HCT116 (cell line): ENCODE measurements around the gene EEPD1.

Experiments
- CTCF ChIP-seq, 3 experiments: fragments of 200-600 bp in 1 of 3; sonication (generic) in 1 of 3; IDR thresholded peaks in 2 of 3; conservative IDR thresholded peaks in 1 of 3; 2 replicates each; pipeline ENCODE4 v1.5.1; 2012 to 2017; ENCODE audit warnings: low read depth in 2 of 3, low read length in 2 of 3, antibody characterized with exemption in 1 of 3, borderline replicate concordance in 1 of 3, control low read depth in 1 of 3, mild to moderate bottlenecking in 1 of 3, mixed read lengths in 1 of 3, mixed run types in 1 of 3, moderate library complexity in 1 of 3; ENCODE audit not compliant: insufficient read depth in 1 of 3
- EZH2phosphoT487 ChIP-seq: fragments of 200-600 bp; IDR thresholded peaks from 2 replicates; pipeline ENCODE4 v1.6.1; 2018; ENCODE audit warnings: antibody characterized with exemption, borderline replicate concordance
- POLR2A ChIP-seq: IDR thresholded peaks from 2 replicates; pipeline ENCODE4 v1.7.0; 2011; ENCODE audit warnings: borderline replicate concordance; ENCODE audit not compliant: insufficient read depth, insufficient read length; ENCODE audit errors: extremely low read depth
- POLR2AphosphoS5 ChIP-seq: IDR thresholded peaks from 2 replicates; pipeline ENCODE4 v1.6.1; 2011; ENCODE audit warnings: mild to moderate bottlenecking, low read depth, low read length, moderate library complexity
- YY1 ChIP-seq: IDR thresholded peaks from 2 replicates; pipeline ENCODE4 v1.6.1; 2011; ENCODE audit warnings: low read length, low read depth, moderate library complexity, mild to moderate bottlenecking; ENCODE audit not compliant: insufficient replicate concordance; ENCODE audit errors: extremely low read depth

DNA sequence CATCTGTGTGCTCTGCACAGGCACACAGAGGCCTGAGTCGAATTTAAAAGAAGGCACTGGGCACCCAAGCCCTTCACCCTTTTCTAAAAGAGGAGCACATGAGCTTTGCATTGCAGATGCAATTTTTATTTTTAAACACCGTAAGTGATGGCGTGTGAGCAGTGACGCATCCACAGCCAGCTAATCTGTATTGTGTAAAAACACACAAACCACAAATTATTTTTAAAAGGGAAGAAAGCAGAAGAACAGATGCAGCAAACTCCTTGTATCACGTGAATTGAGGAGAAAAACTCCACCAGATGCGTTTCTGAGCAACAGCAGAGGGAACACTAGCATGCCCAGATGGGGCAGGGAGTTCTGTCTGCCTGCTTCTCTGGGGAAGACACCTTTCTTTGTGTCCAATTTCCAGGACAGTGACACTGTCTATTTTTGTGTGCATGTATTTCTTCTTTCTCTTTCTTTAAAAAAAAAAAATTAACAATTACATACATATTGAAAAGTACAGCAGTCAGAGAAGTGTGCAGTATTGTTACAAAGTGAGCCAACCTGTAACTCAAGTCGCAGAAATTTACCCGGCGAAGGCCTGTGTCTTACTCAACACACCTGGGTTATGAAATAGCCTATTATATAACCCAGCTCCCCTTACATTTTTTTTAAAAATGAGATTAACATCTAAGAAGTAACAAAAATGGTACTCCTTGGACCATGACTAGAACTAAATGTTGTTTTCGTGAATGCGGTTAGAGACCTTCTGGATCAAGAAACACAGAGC, 39.2 kb downstream of the EEPD1 start:
- no peak for TF ChIP-seq CTCF (IDR thresholded peaks at IDR 0.05 in 2 of 3, conservative IDR thresholded peaks at IDR 0.05 in 1 of 3; ENCODE audit: borderline replicate concordance in 1 of 3, insufficient read depth in 1 of 3, low read depth in 2 of 3, low read length in 2 of 3)
- TF ChIP-seq POLR2A: no peak
- TF ChIP-seq EZH2phosphoT487: no peak
- no peak for TF ChIP-seq YY1
- no peak for TF ChIP-seq POLR2AphosphoS5
